K562 (cell line): ENCODE measurements around the gene IL26. TPM values are rescaled to one million over a fixed set of nuclear protein-coding genes. Genes with fewer than 3 reads are reported as not detected.

Experiments used
- ATAC-seq: fragments of 200-7000 bp; cut with Tn5 transposase; 3 replicates; pipeline ENCODE4 v1.9.1; 2020; ENCODE audit warnings: moderate library complexity
- BruUV-seq: library from RNA; stranded (reverse); fragments of 400-500 nt; replicated peaks from 2 replicates; lab custom pipeline; 2021; lab: Mats Ljungman, UMichigan
- CTCF ChIA-PET: fragments of 300-600 bp; formaldehyde crosslinking; extraction: SDS; loops from one replicate; lab custom pipeline; 2021; ENCODE audit warnings: low intra/inter-chr PET ratio; lab: Yijun Ruan, JAX
- POLR2A ChIA-PET: fragments of 300-600, 350-650 bp; sonication (Branson Sonifier 250); formaldehyde crosslinking; extraction: SDS; loops from one replicate; lab custom pipeline; 2021; ENCODE audit warnings: antibody characterized with exemption, inconsistent platforms; lab: Yijun Ruan, JAX
- DNase-seq, 4 experiments: peaks; one replicate each; pipeline versions ENCODE4 v3.0.0 to v3.0.0-alpha.2; 2011 to 2018; ENCODE audit warnings: low spot score in 3 of 4, mixed read lengths in 3 of 4; ENCODE audit errors: extremely low read depth in 1 of 4
- FAIRE-seq: peaks from 2 replicates; lab custom pipeline; 2011; peaks lifted over from hg19 to GRCh38; lab: Jason Lieb, UNC
- H2AFZ ChIP-seq: 2 replicates; pipeline ENCODE4 v1.6.0; 2011; ENCODE audit warnings: low read depth, low read length, control low read depth, inconsistent platforms
- H3K27ac ChIP-seq: fragments of 200-600 bp; 3 replicates; pipeline ENCODE4 v1.8.0; 2011; ENCODE audit warnings: low read depth, mild to moderate bottlenecking, control low read depth, inconsistent platforms, low read length, moderate library complexity, mixed read lengths; ENCODE audit errors: extremely low read depth
- H3K27me3 ChIP-seq, 2 experiments: fragments of 300-600 bp in 1 of 2; 2 replicates in 1 of 2; 3 replicates in 1 of 2; pipeline versions ENCODE4 v1.6.0 to v1.8.0; 2011; ENCODE audit warnings: inconsistent platforms in 2 of 2, low read length in 2 of 2, mild to moderate bottlenecking in 1 of 2, mixed read lengths in 1 of 2, moderate library complexity in 1 of 2; ENCODE audit not compliant: control insufficient read depth in 2 of 2, insufficient read depth in 2 of 2
- H3K36me3 ChIP-seq: fragments of 300-600 bp; 3 replicates; pipeline ENCODE4 v1.8.0; 2011; ENCODE audit warnings: mild to moderate bottlenecking, low read length, inconsistent platforms; ENCODE audit not compliant: control insufficient read depth, insufficient read depth
- H3K4me1 ChIP-seq, 2 experiments: fragments of 200-600 bp in 1 of 2; replicated peaks in 1 of 2; 2 replicates in 1 of 2; 3 replicates in 1 of 2; pipeline versions ENCODE4 v1.5.1 to v1.8.0; 2011; ENCODE audit warnings: inconsistent platforms in 2 of 2, low read length in 2 of 2, mild to moderate bottlenecking in 1 of 2, mixed read lengths in 1 of 2, moderate library complexity in 1 of 2; ENCODE audit not compliant: control insufficient read depth in 2 of 2, insufficient read depth in 2 of 2
- H3K4me2 ChIP-seq: 2 replicates; pipeline ENCODE4 v1.6.1; 2011; ENCODE audit warnings: low read length, control low read depth, inconsistent platforms, mixed read lengths; ENCODE audit not compliant: insufficient read depth
- H3K4me3 ChIP-seq: fragments of 200-600 bp; sonication (generic), shearing (Covaris generic); 2 replicates; pipeline ENCODE4 v1.5.1; 2016; ENCODE audit warnings: control low read depth, inconsistent platforms
- H3K79me2 ChIP-seq: fragments of 200-600 bp; 3 replicates; pipeline ENCODE4 v1.8.0; 2011; ENCODE audit warnings: low read length, inconsistent platforms; ENCODE audit not compliant: control insufficient read depth, insufficient read depth
- H3K9ac ChIP-seq, 2 experiments: 2 replicates each; pipeline versions ENCODE4 v1.6.0 to v1.6.1; 2011; ENCODE audit warnings: low read depth in 2 of 2, low read length in 2 of 2, control low read depth in 1 of 2, inconsistent platforms in 1 of 2, mild to moderate bottlenecking in 1 of 2, mixed read lengths in 1 of 2; ENCODE audit not compliant: insufficient read depth in 1 of 2
- H3K9me1 ChIP-seq: one replicate; pipeline ENCODE4 v1.6.0; 2011; ENCODE audit warnings: inconsistent platforms, mild to moderate bottlenecking, low read length, moderate library complexity; ENCODE audit not compliant: control insufficient read depth, insufficient read depth
- H3K9me3 ChIP-seq: replicated peaks from 2 replicates; pipeline ENCODE4 v1.5.1; 2011; ENCODE audit warnings: low read depth, low read length, inconsistent platforms; ENCODE audit not compliant: control insufficient read depth, insufficient read depth
- H4K20me1 ChIP-seq: replicated peaks from 2 replicates; pipeline ENCODE4 v1.6.1; 2011; ENCODE audit warnings: low read length, inconsistent platforms, mixed read lengths; ENCODE audit not compliant: control insufficient read depth, insufficient read depth
- ATF1 ChIP-seq, 2 experiments: fragments of 450-650 bp in 1 of 2; IDR thresholded peaks; 2 replicates each; pipeline ENCODE4 v1.6.1; 2016; ENCODE audit warnings: missing compliant biosample characterization in 1 of 2, missing genetic modification characterization in 1 of 2
- CEBPB ChIP-seq: fragments of 450-650 bp; IDR thresholded peaks from 2 replicates; pipeline ENCODE4 v1.6.1; 2016; ENCODE audit warnings: missing genetic modification characterization, missing compliant biosample characterization
- CREB3 ChIP-seq: fragments of 450-650 bp; conservative IDR thresholded peaks from 2 replicates; pipeline ENCODE4 v1.6.1; 2016; ENCODE audit warnings: missing genetic modification characterization, low read depth, mild to moderate bottlenecking, missing compliant biosample characterization, moderate library complexity
- DMBX1 ChIP-seq: fragments of 250-450 bp; sonication (Bioruptor Pico); IDR thresholded peaks from 2 replicates; pipeline ENCODE4 v1.8.0; 2022; ENCODE audit warnings: inconsistent platforms, mild to moderate bottlenecking, moderate library complexity, borderline replicate concordance
- ELF1 ChIP-seq: fragments of 200-800 bp; sonication (Bioruptor generic); IDR thresholded peaks from 2 replicates; pipeline ENCODE4 v1.6.1; 2016; ENCODE audit warnings: missing genetic modification characterization, missing compliant biosample characterization
- KDM5B ChIP-seq: fragments of 200-600 bp; sonication (generic); IDR thresholded peaks from 2 replicates; pipeline ENCODE4 v1.6.1; 2012; ENCODE audit warnings: low read depth, mild to moderate bottlenecking, moderate library complexity, low read length, control low read depth, inconsistent platforms; ENCODE audit not compliant: insufficient replicate concordance
- NFE2 ChIP-seq: IDR thresholded peaks from 2 replicates; pipeline ENCODE4 v1.6.1; 2014; ENCODE audit warnings: antibody characterized with exemption, low read depth
- RAD51 ChIP-seq: fragments of 450-650 bp; IDR thresholded peaks from 2 replicates; pipeline ENCODE4 v1.7.1; 2016; ENCODE audit warnings: low read depth, mild to moderate bottlenecking, borderline replicate concordance
- RBFOX2 ChIP-seq: fragments of 200-400 bp; formaldehyde crosslinking; IDR thresholded peaks from 2 replicates; pipeline ENCODE4 v1.6.1; 2017; ENCODE audit warnings: low read depth, mild to moderate bottlenecking, low read length, moderate library complexity
- RCOR1 ChIP-seq, 2 experiments: IDR thresholded peaks; 2 replicates each; pipeline ENCODE4 v1.6.1; 2012; ENCODE audit warnings: low read depth in 2 of 2, low read length in 2 of 2, borderline replicate concordance in 1 of 2, improper control_type of control experiment in 1 of 2
- SOX6 ChIP-seq: fragments of 450-650 bp; IDR thresholded peaks from 2 replicates; pipeline ENCODE4 v1.6.1; 2014; ENCODE audit warnings: mild to moderate bottlenecking
- TEAD4 ChIP-seq, 2 experiments: sonication (generic) in 1 of 2; formaldehyde crosslinking in 1 of 2; IDR thresholded peaks; 2 replicates each; pipeline versions ENCODE4 v1.6.1 to v1.8.0; 2012 to 2022; ENCODE audit warnings: borderline replicate concordance in 1 of 2, inconsistent platforms in 1 of 2, low read length in 1 of 2, mild to moderate bottlenecking in 1 of 2, missing genetic modification reagents in 1 of 2
- ZNF134 ChIP-seq: fragments of 250-450 bp; sonication (Bioruptor Pico); conservative IDR thresholded peaks from 2 replicates; pipeline ENCODE4 v1.4.0; 2020
- ZNF512 ChIP-seq: IDR thresholded peaks from 2 replicates; pipeline ENCODE4 v1.6.1; 2016; ENCODE audit warnings: missing genetic modification characterization, missing compliant biosample characterization
- WGBS: fragments of 100-300 bp; shearing (Covaris generic); methylation state at CpG from one replicate; pipeline ENCODE4 v1.1.6; 2016; ENCODE audit warnings: low coverage, mixed read lengths; ENCODE audit not compliant: insufficient coverage; ENCODE audit errors: missing lambda C conversion rate; 5-methylcytosine and 5-hydroxymethylcytosine counted together
- in situ Hi-C: fragments of 300-500 bp; cut with MboI; formaldehyde crosslinking; loops from 4 replicates; pipeline ENCODE4 v1.15.0; 2018; ENCODE audit warnings: inconsistent platforms, mixed read lengths
- intact Hi-C: fragments of 100-400 bp; cut with micrococcal nuclease; formaldehyde crosslinking; loops from 2 replicates; pipeline ENCODE4 v1.14.2; 2022
- polyA plus RNA-seq, 8 experiments: library from polyadenylated mRNA; depleted of rRNA in 4 of 8; stranded (reverse) in 5 of 8; unstranded in 3 of 8; fragments of >200 nt; fragmentation: Nextera tagmentation in 2 of 8; fragmentation: Illumina TruSeq in 1 of 8; extraction: Ambion mirVana in 2 of 8; extraction: Trizol in 1 of 8; gene quantifications; 2 replicates each; pipeline versions ENCODE4 v1.2.1 to v1.2.3, GENCODE V29; 2011 to 2014; ENCODE audit warnings: inconsistent platforms in 1 of 8, missing spikeins in 1 of 8
- total RNA-seq, 7 experiments: library from RNA; depleted of rRNA in 6 of 7; stranded (reverse); fragments of >200 nt in 6 of 7; fragmentation: Illumina TruSeq in 2 of 7; extraction: Trizol in 2 of 7; gene quantifications; 2 replicates each; pipeline versions ENCODE4 v1.2.1 to v1.2.3, GENCODE V29; 2011 to 2021; ENCODE audit warnings: low replicate concordance in 1 of 7

IL26 gene
- total and polyA plus RNA-seq, 9 of the 15 experiments (the other 6 are each of a cell fraction or from before 2014, with no cell fraction given) = not detected

GRCh38 chr12:68252077-68252476, 26.5 kb upstream of the IL26 start:
- Histone ChIP-seq H3K79me2 (no peaks in the 10 kb centered on the region), H3K27me3 (peaks cover 17 to 22% of the 10 kb centered on the region in 2 experiments; a peak in 4 of 5 replicates), H3K4me3 (no peak overlapping the region), H3K9me1 (no peaks in the 10 kb centered on the region), H3K9ac (no peak overlapping the region), H2AFZ (no peak overlapping the region)
- in situ Hi-C loops (no loop called here), intact Hi-C loops (no loop called here)
- ATAC-seq = no peak
- no TSS peak for BruUV-seq
- FAIRE-seq = no peak
- CTCF ChIA-PET = no interaction called here
- TF ChIP-seq RCOR1 (IDR thresholded peaks at IDR 0.05; ENCODE audit: borderline replicate concordance in 1 of 2, low read depth in 2 of 2, low read length in 2 of 2) (no peak), CEBPB (tag) (peak; percentile 59), TEAD4 (IDR thresholded peaks at IDR 0.05; ENCODE audit: low read length) (no peak), TEAD4 (CRISPR knock-in tag; IDR thresholded peaks at IDR 0.05; ENCODE audit: borderline replicate concordance) (no peak)
- TF ChIP-seq, all 486 proteins: peak for 1
- DNase-seq = no peak
- Histone ChIP-seq H3K4me2 (no peak overlapping the region), H3K4me1 (no peaks in the 10 kb centered on the region), H3K36me3 (no peaks in the 10 kb centered on the region), H3K27ac (no peak overlapping the region), H4K20me1 (no peaks in the 10 kb centered on the region), H3K9me3 (no peaks in the 10 kb centered on the region)
- WGBS = 12% methylated on average over 5 of the region's 5 CpGs
- POLR2A ChIA-PET = no interaction called here

GRCh38 chr12:68250454-68250853, 24.8 kb upstream of the IL26 start:
- H4K20me1 ChIP-seq = no peaks in the 10 kb centered on the region
- DNase-seq = no peak
- H3K9ac ChIP-seq = no peak overlapping the region
- no TSS peak for BruUV-seq
- H3K36me3 ChIP-seq = no peaks in the 10 kb centered on the region
- ChIA-PET CTCF (no interaction called here), POLR2A (interaction anchor here (0.6 kb wide), 1 partner anchor 66 kb away, joined by 4 read pairs; no protein-coding TSS in a partner anchor)
- no peak for FAIRE-seq
- peaks cover 13 to 32% of the 10 kb centered on the region in 2 experiments; a peak in 4 of 5 replicates for H3K27me3 ChIP-seq
- no peak overlapping the region for H2AFZ ChIP-seq
- H3K4me3 ChIP-seq = no peak overlapping the region
- no peaks in the 10 kb centered on the region for H3K79me2 ChIP-seq
- H3K9me1 ChIP-seq = no peaks in the 10 kb centered on the region
- in situ Hi-C loops (no loop called here), intact Hi-C loops (no loop called here)
- no peak overlapping the region for H3K27ac ChIP-seq
- no peaks in the 10 kb centered on the region; a peak in 1 of 5 replicates for H3K4me1 ChIP-seq
- H3K9me3 ChIP-seq = no peaks in the 10 kb centered on the region
- WGBS = 0% methylated on average over 3 of the region's 3 CpGs
- H3K4me2 ChIP-seq = no peak overlapping the region
- ATAC-seq = no peak
- no peak for TF ChIP-seq ATF1 (CRISPR knock-in tag; IDR thresholded peaks at IDR 0.05)
- TF ChIP-seq ATF1 (tag; IDR thresholded peaks at IDR 0.05) = no peak
- no peak for TF ChIP-seq ELF1 (tag)
- TF ChIP-seq SOX6 = no peak
- TF ChIP-seq NFE2 = no peak
- no peak for TF ChIP-seq KDM5B
- TF ChIP-seq RBFOX2 = no peak
- TF ChIP-seq CREB3 (tag) = no peak
- TF ChIP-seq ZNF134 (CRISPR knock-in tag) = no peak
- no peak for TF ChIP-seq RAD51
- no peak for TF ChIP-seq DMBX1
- TF ChIP-seq ZNF512 (tag) = no peak
